Naive thymus-derived CD4-positive, alpha-beta T cell (primary cell): ENCODE data around the gene MAP3K9. TPM values are rescaled to one million over a fixed set of nuclear protein-coding genes. Genes with fewer than 3 reads are reported as not detected.
A peak's percentile ranks its signal among the peaks of the same experiment; 100 is the strongest.

ENCODE experiments used
- ATAC-seq: fragments of 150-1000 bp; cut with Tn5 transposase; 2 replicates; pipeline ENCODE4 v1.10.0; 2021; ENCODE audit warnings: mild to moderate bottlenecking, moderate library complexity
- CTCF ChIA-PET: fragments of 350-600 bp; sonication (Branson Sonifier 250); formaldehyde crosslinking; loops from one replicate; lab custom pipeline; 2021; ENCODE audit warnings: antibody characterized with exemption; lab: Charles Lee
- POLR2A ChIA-PET: fragments of 350-600 bp; sonication (Branson Sonifier 250); formaldehyde crosslinking; loops from one replicate; lab custom pipeline; 2021; ENCODE audit warnings: antibody characterized with exemption, inconsistent platforms; lab: Charles Lee
- DNase-seq, 9 donors: peaks; one replicate each; pipeline versions ENCODE4 v3.0.0 to v3.0.0-alpha.2; 2020 to 2022; ENCODE audit warnings: mixed read lengths in 1 of 9
- H3K27ac ChIP-seq: one replicate; pipeline ENCODE4 v1.7.0; 2013; ENCODE audit warnings: mild to moderate bottlenecking, low read depth, low read length, moderate library complexity
- H3K27me3 ChIP-seq, 2 donors: one replicate each; pipeline ENCODE4 v1.7.0; 2013; ENCODE audit warnings: low read length in 2 of 2, mild to moderate bottlenecking in 2 of 2, moderate library complexity in 2 of 2; ENCODE audit not compliant: control insufficient read depth in 2 of 2, insufficient read depth in 2 of 2
- H3K36me3 ChIP-seq, 3 experiments: 1 replicate in 2 of 3; 2 replicates in 1 of 3; pipeline ENCODE4 v1.7.0; 2013; ENCODE audit warnings: low read length in 3 of 3, mild to moderate bottlenecking in 3 of 3, moderate library complexity in 1 of 3; ENCODE audit not compliant: insufficient read depth in 3 of 3, control insufficient read depth in 2 of 3
- H3K4me1 ChIP-seq, 2 donors: one replicate each; pipeline ENCODE4 v1.7.0; 2013; ENCODE audit warnings: low read length in 2 of 2, mild to moderate bottlenecking in 2 of 2, moderate library complexity in 1 of 2; ENCODE audit not compliant: control insufficient read depth in 2 of 2, insufficient read depth in 2 of 2
- H3K4me3 ChIP-seq: 2 replicates; pipeline ENCODE4 v1.7.0; 2013; ENCODE audit warnings: mild to moderate bottlenecking, low read length
- H3K9me3 ChIP-seq, 3 experiments: 1 replicate in 2 of 3; 2 replicates in 1 of 3; pipeline ENCODE4 v1.7.0; 2013; ENCODE audit warnings: low read length in 3 of 3; ENCODE audit not compliant: control insufficient read depth in 2 of 3
- H3K27ac Mint-ChIP-seq, 9 donors: one replicate each; pipeline ENCODE4 v1.8.0; 2020 to 2022; ENCODE audit warnings: mixed read lengths in 9 of 9, mild to moderate bottlenecking in 8 of 9, moderate library complexity in 5 of 9, inconsistent platforms in 2 of 9
- H3K27me3 Mint-ChIP-seq, 5 donors: one replicate each; pipeline ENCODE4 v1.8.0; 2021 to 2022; ENCODE audit warnings: mixed read lengths in 5 of 5, mild to moderate bottlenecking in 1 of 5
- H3K36me3 Mint-ChIP-seq, 5 donors: one replicate each; pipeline ENCODE4 v1.8.0; 2020 to 2022; ENCODE audit warnings: mixed read lengths in 5 of 5, mild to moderate bottlenecking in 3 of 5, inconsistent platforms in 1 of 5
- H3K4me1 Mint-ChIP-seq, 7 donors: one replicate each; pipeline ENCODE4 v1.8.0; 2020 to 2022; ENCODE audit warnings: mixed read lengths in 7 of 7, mild to moderate bottlenecking in 3 of 7, inconsistent platforms in 1 of 7
- H3K4me3 Mint-ChIP-seq, 10 donors: one replicate each; pipeline ENCODE4 v1.8.0; 2020 to 2022; ENCODE audit warnings: mild to moderate bottlenecking in 10 of 10, mixed read lengths in 10 of 10, moderate library complexity in 6 of 10, inconsistent platforms in 2 of 10
- H3K9me3 Mint-ChIP-seq, 11 donors: one replicate each; pipeline ENCODE4 v1.8.0; 2020 to 2022; ENCODE audit warnings: mixed read lengths in 11 of 11, mild to moderate bottlenecking in 4 of 11, inconsistent platforms in 1 of 11, moderate library complexity in 1 of 11
- intact Hi-C, 2 donors: fragments of 100-400 bp; cut with micrococcal nuclease; formaldehyde crosslinking; loops; one replicate each; pipeline ENCODE4 v1.15.1; 2023
- polyA plus RNA-seq, 2 donors: library from polyadenylated mRNA; unstranded; fragments of 300-500 nt; fragmentation: Illumina TruSeq; gene quantifications; one replicate each; pipeline ENCODE4 v1.2.3, GENCODE V29; 2021
- total RNA-seq, 6 experiments: library from RNA in 5 of 6; stranded (reverse) in 5 of 6; gene quantifications; 1 replicate in 5 of 6; 2 replicates in 1 of 6; pipeline ENCODE4 v1.2.3 and lab custom pipeline; 2021 to 2026

Gene MAP3K9
- total and polyA plus RNA-seq, 7 experiments from 2014 or later = 0.73 to 7.8 (median 5.3) TPM

DNA sequence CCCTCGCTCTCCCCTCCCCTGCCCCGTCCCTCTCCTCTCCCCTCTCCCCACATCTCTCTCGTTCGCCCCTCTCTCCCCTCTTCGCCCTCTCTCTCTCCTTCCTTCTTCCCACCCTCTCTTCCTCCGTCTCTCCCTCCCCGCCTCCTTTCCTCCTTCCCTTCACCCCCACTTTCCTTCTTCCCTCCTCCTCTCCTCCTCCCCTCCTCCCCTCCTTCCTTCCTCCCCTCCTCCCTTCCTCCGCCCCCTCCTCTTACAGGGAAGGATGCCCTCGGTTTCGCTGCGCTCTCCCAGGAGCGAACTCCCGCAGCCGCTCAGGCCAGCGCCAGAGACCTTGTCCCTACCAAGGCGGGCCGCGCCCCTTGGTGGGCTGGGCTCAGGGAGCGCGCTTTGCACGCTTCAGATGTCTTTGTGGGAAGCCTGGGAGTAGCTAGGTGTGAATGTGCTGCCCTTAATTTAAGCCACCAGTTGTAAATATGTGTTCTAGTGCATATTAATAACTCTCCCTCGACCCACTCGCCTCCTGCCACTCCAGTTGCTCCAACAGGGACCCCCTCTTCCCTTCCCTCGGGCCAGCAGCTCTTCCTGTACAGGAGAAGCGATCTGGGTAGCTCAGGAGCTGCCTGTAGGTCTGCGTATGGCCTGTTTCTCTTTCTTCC is 13.3 kb upstream of the MAP3K9 start:
- H3K27me3 ChIP-seq = no peaks in the 10 kb centered on the region
- no peak for ATAC-seq
- no peaks in the 10 kb centered on the region for H3K9me3 ChIP-seq
- peak overlapping the region; percentile 33 for H3K27ac ChIP-seq
- ChIA-PET POLR2A (interaction anchor here (1.0 to 2.4 kb wide), 5 partner anchors 14 to 146 kb away, joined by 3 to 5 read pairs (median 4); partner anchors contain the start of genes MAP3K9 and PCNX1), CTCF (interaction anchor here (0.7 to 5.9 kb wide), 5 partner anchors 18 to 144 kb away, joined by 3 to 69 read pairs (median 4); partner anchors contain the start of gene PCNX1)
- peaks cover 6 to 34% (median 11%) of the 10 kb centered on the region in 5 donors for H3K27me3 Mint-ChIP-seq
- no peaks in the 10 kb centered on the region for H3K36me3 Mint-ChIP-seq
- H3K36me3 ChIP-seq = peaks cover 0 to 4% (median 0%) of the 10 kb centered on the region in 3 experiments
- H3K4me3 ChIP-seq = peak overlapping the region; percentile 64
- H3K27ac Mint-ChIP-seq = peak overlapping the region in 5 of 9 donors; percentile 25 to 76 (median 70)
- peaks cover 0 to 2% (median 0%) of the 10 kb centered on the region in 11 donors for H3K9me3 Mint-ChIP-seq
- peak overlapping the region; percentile 63 to 88 (median 86) for H3K4me3 Mint-ChIP-seq
- intact Hi-C loops = loop anchor here (1.0 to 5.0 kb wide), 3 partner anchors 65 to 150 kb away; partner anchors contain the start of gene PCNX1 (in 2 of the 2)
- peaks cover 6 to 35% (median 15%) of the 10 kb centered on the region in 7 donors for H3K4me1 Mint-ChIP-seq
- peak in 1 of 9 donors; percentile 35 for DNase-seq
- H3K4me1 ChIP-seq = peaks cover 0 to 10% of the 10 kb centered on the region in 2 donors

DNA sequence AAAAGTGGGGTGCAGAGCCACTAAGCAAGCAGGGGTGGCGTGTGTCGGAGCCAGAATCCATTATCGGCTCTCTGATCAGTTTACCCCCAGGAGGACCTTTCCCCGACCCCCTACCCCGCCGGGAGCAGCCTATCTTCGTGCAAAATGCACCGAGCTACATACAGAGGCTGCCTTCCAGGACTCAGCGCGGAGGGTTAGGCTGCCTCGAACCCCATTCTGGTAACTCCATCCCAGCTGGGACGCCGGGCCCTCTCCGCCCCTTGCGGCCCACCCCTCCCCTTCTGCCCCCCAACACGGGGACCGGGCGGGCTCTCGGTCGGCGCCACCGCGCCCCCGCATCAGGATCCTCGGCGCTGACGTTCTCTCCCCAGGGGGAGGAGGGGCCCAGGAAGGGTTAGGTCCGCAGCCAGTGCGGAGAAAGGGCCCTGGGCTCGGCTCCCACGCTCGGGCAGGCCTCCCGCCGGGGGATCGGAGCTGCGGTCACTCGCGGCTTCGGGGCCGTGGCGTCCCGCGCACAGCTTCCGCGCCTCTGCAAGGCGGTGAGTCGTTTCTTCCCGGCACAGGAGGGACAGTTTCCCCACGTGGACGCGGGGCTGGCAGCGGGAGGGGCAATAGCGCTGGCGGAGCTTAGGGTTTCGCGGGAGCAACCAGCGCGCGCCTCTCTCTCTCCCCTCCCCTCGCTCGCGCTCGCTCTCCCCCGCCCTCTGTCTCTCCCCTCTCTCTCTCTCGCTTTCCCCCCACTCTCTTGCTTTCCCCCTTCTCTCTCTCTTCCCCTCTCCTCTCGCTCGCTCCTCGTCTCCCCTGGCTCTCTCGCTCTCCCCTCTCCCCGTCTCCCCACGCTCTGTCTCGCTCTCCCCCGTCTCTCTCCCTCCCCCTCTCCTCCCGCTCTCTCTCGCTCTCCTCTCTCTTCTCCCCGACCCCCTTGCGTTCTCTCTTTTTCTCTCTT is 12.5 kb upstream of the MAP3K9 start:
- Histone ChIP-seq H3K4me1 (peaks cover 0 to 15% of the 10 kb centered on the region in 2 donors), H3K9me3 (no peaks in the 10 kb centered on the region), H3K27me3 (no peaks in the 10 kb centered on the region), H3K4me3 (peak overlapping the region; percentile 64), H3K27ac (peak overlapping the region; percentile 33), H3K36me3 (peaks cover 0 to 4% (median 0%) of the 10 kb centered on the region in 3 experiments)
- DNase-seq (peak in 7 of 9 donors; percentile 27 to 77 (median 38)), ATAC-seq (peak; percentile 47)
- Mint-ChIP-seq H3K4me3 (peak overlapping the region; percentile 63 to 88 (median 86)), H3K4me1 (peaks cover 6 to 36% (median 16%) of the 10 kb centered on the region in 7 donors), H3K36me3 (no peaks in the 10 kb centered on the region), H3K27me3 (peaks cover 6 to 34% (median 11%) of the 10 kb centered on the region in 5 donors), H3K9me3 (peaks cover 0 to 2% (median 0%) of the 10 kb centered on the region in 11 donors), H3K27ac (peak overlapping the region in 3 of 9 donors; percentile 21 to 76 (median 46))
- POLR2A ChIA-PET = interaction anchor here (0.5 to 2.4 kb wide), 8 partner anchors 13 to 1012 kb away, joined by 3 to 5 read pairs (median 4); partner anchors contain the start of genes MAP3K9 and PCNX1
- CTCF ChIA-PET = interaction anchor here (1.2 to 5.9 kb wide), 4 partner anchors 52 to 145 kb away, joined by 3 to 69 read pairs (median 6); partner anchors contain the start of gene PCNX1
- intact Hi-C loops = loop anchor here (1.0 to 5.0 kb wide), 3 partner anchors 65 to 150 kb away; partner anchors contain the start of gene PCNX1 (in 2 of the 2)

DNA sequence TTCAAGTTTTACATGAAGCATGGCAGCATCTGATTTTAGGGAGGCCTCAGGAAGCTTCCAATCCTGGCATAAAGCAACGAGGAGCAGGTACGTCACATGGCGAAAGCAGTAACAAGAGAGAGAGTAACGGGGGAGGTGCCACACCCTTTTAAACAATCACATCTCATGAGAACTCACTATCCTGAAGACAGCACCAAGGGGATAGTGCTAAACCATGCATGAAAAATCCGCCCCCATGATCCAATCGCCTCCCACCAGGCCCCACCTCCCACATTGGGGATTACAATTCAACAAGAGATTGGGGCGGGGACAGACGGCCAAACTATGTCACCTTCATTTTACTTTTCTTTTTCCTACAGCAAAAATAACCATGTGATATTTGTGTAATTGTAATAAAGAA is 7.2 kb upstream of the MAP3K9 start:
- no peaks in the 10 kb centered on the region for H3K36me3 ChIP-seq
- no peak overlapping the region for H3K4me3 ChIP-seq
- Mint-ChIP-seq H3K4me1 (peaks cover 5 to 22% (median 11%) of the 10 kb centered on the region in 7 donors), H3K27ac (no peak overlapping the region), H3K4me3 (no peak overlapping the region), H3K27me3 (peaks cover 6 to 21% (median 6%) of the 10 kb centered on the region in 5 donors), H3K36me3 (no peaks in the 10 kb centered on the region), H3K9me3 (no peaks in the 10 kb centered on the region)
- H3K4me1 ChIP-seq = peaks cover 0 to 8% of the 10 kb centered on the region in 2 donors
- ATAC-seq = no peak
- CTCF ChIA-PET = interaction anchor here (0.7 to 5.9 kb wide), 7 partner anchors 89 to 193 kb away, joined by 3 to 69 read pairs (median 8); no protein-coding TSS in a partner anchor
- H3K9me3 ChIP-seq = no peaks in the 10 kb centered on the region
- no peaks in the 10 kb centered on the region for H3K27me3 ChIP-seq
- intact Hi-C loops = no loop called here
- POLR2A ChIA-PET = interaction anchor here (0.7 to 4.2 kb wide), 3 partner anchors 11 to 106 kb away, joined by 3 to 17 read pairs (median 3); partner anchors contain the start of gene PCNX1
- H3K27ac ChIP-seq = no peak overlapping the region
- DNase-seq = no peak

DNA sequence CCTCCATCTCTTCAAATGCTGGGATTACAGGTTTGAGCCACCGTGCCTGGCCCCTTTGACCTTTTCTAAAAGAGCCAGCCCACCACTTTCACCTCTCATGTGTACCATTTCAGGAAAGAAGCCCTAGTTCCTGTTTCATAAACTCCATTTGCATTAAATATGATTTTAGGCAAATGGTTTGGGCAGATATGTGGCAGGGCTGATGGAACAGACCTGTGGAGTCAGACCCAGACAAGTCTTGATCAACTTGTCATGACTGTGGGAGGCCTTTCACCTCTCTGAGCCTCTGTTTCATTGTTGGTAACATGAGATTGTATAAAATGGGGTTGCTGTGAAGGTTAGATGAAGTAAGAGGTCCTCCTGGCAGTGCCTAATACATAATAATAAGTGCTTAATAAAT is 5.2 kb upstream of the MAP3K9 start:
- CTCF ChIA-PET = interaction anchor here (0.7 kb wide), 1 partner anchor 174 kb away, joined by 3 read pairs; no protein-coding TSS in a partner anchor

DNA sequence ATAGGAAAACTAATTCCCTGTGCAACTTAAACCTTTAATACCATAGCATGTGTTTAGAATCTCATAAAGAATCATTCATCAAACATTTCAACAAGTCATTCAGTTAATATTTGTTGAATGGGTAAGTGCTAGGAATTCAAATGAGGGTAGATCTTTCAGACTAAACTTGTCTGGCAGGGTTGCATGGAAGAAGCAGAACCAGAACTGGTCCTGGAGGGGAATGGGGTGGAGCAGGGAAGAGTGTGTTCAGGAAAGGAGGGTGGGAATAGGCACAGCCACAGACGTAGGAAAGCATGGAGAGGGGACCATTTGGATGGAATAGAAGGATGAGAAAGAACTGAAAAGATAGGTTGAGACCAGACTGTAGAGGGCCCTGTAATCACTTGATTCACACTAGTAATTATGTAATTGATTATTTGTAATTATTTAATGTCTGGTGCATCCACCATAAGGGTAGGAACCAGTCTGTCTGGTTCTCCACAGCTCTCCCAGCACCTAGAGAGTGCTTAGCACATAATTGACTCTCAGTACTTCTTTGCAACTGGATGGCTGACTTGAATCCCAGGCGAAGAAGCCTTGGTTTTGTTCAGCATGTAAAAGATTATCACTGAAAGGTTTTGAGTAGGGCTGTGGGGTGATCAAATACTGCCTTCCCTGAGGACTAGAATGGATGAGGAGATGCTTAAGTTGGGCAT is 3.0 kb upstream of the MAP3K9 start:
- Mint-ChIP-seq H3K4me1 (peaks cover 4 to 12% (median 7%) of the 10 kb centered on the region in 7 donors), H3K4me3 (no peak overlapping the region), H3K36me3 (peaks cover 0 to 2% (median 0%) of the 10 kb centered on the region in 5 donors), H3K27ac (no peak overlapping the region), H3K9me3 (peaks cover 0 to 2% (median 0%) of the 10 kb centered on the region in 11 donors), H3K27me3 (peaks cover 0 to 4% (median 3%) of the 10 kb centered on the region in 5 donors)
- Histone ChIP-seq H3K4me1 (peaks cover 5 to 10% of the 10 kb centered on the region in 2 donors), H3K4me3 (no peak overlapping the region), H3K36me3 (no peaks in the 10 kb centered on the region), H3K27ac (no peak overlapping the region), H3K9me3 (no peaks in the 10 kb centered on the region), H3K27me3 (no peaks in the 10 kb centered on the region)
- intact Hi-C loops = no loop called here
- DNase-seq = no peak
- no peak for ATAC-seq
- CTCF ChIA-PET = no interaction called here
- POLR2A ChIA-PET = no interaction called here

More for the DNA sequence above, 5.2 kb upstream of the MAP3K9 start:
- DNase-seq = no peak
- H3K36me3 Mint-ChIP-seq = no peaks in the 10 kb centered on the region
- H3K27ac Mint-ChIP-seq = no peak overlapping the region
- H3K4me1 ChIP-seq = peaks cover 6 to 8% of the 10 kb centered on the region in 2 donors
- no peaks in the 10 kb centered on the region for H3K9me3 ChIP-seq
- ATAC-seq = no peak
- POLR2A ChIA-PET = no interaction called here
- H3K4me3 Mint-ChIP-seq = no peak overlapping the region
- peaks cover 5 to 14% (median 8%) of the 10 kb centered on the region in 7 donors for H3K4me1 Mint-ChIP-seq
- H3K36me3 ChIP-seq = no peaks in the 10 kb centered on the region
- intact Hi-C loops = no loop called here
- H3K9me3 Mint-ChIP-seq = peaks cover 0 to 2% (median 0%) of the 10 kb centered on the region in 11 donors
- no peak overlapping the region for H3K27ac ChIP-seq
- H3K27me3 Mint-ChIP-seq = peaks cover 3 to 12% (median 4%) of the 10 kb centered on the region in 5 donors
- no peak overlapping the region for H3K4me3 ChIP-seq
- no peaks in the 10 kb centered on the region for H3K27me3 ChIP-seq
